Measurements from ENCODE around the gene WFDC9.

The WFDC9 gene

DNA sequence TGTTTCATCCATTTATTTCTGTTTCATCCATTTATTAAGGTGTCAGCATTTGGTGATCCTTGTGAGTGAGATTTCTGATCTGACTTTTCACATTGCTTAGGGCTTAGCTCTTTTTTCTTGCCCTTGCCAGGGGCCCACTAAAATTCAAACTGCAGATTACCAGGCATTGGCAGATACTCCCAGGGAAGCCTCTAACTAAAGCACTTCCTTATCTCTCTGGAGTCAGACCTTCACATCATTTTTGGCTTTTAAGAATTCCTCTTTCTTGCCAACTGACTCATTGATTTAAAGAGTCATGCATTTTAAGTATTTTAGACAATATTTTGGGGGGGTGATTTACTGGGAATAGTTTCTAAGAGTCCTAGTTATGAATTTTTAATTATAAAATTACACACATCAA is 49.4 kb downstream of the WFDC9 start:
- TF ChIP-seq, protein P1, sequence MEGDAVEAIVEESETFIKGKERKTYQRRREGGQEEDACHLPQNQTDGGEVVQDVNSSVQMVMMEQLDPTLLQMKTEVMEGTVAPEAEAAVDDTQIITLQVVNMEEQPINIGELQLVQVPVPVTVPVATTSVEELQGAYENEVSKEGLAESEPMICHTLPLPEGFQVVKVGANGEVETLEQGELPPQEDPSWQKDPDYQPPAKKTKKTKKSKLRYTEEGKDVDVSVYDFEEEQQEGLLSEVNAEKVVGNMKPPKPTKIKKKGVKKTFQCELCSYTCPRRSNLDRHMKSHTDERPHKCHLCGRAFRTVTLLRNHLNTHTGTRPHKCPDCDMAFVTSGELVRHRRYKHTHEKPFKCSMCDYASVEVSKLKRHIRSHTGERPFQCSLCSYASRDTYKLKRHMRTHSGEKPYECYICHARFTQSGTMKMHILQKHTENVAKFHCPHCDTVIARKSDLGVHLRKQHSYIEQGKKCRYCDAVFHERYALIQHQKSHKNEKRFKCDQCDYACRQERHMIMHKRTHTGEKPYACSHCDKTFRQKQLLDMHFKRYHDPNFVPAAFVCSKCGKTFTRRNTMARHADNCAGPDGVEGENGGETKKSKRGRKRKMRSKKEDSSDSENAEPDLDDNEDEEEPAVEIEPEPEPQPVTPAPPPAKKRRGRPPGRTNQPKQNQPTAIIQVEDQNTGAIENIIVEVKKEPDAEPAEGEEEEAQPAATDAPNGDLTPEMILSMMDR (IDR thresholded peaks at IDR 0.05) = no peak

- TF ChIP-seq, protein P1 (IDR thresholded peaks at IDR 0.05) = no peak
These were observed 51.9 kb downstream of the WFDC9 start, which contains the start of gene WFDC8 for GRCh38 chr20:45579184-45579583. Gene WFDC8, minus strand, starts transcription at chr20:45579284. Its CDS starts 37 bp downstream, at chr20:45579247.

GRCh38 chr20:45578231-45578630 is 52.9 kb downstream of the WFDC9 start:
- TF ChIP-seq, protein P1 (IDR thresholded peaks at IDR 0.05) = no peak

DNA sequence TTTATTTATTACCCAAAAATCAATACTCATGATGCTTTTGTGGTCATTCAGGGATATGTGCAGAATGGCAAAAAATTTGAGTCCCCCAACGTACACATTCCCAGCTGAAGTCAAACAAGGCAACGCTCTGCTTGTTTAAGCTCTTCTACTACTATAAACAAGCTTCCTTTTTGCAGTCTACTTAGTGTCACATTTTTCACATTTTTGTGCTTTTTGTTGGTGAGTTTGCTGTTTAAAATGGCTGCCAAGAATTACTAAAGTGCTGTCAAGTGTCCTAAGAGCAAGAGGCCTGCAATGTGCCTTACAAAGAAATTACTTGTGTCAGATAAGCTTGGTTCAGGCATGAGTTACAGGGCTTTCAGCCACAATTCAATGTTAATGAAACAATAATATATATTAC is 54.1 kb downstream of the WFDC9 start:
- TF ChIP-seq, protein P1 (IDR thresholded peaks at IDR 0.05) = no peak

DNA sequence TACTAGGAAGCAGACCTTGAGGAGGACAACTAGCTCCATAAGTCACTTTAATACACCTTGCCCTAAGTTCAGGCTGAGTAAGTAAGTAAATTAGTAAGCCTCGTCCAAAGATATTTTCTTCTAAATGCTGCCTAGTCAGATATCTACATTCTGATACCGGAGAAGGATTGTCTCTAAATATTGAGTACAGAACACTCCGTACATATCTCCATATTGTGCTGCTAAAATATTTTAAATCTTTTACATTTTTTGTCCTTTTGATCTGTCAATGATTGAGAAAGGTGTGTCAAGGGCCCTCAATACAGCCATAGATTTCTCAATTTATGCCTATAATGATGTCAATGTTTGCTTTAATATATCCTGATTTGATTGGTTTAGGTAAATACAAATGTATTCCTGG is 55.2 kb downstream of the WFDC9 start:
- TF ChIP-seq, protein P1 (IDR thresholded peaks at IDR 0.05) = no peak

DNA sequence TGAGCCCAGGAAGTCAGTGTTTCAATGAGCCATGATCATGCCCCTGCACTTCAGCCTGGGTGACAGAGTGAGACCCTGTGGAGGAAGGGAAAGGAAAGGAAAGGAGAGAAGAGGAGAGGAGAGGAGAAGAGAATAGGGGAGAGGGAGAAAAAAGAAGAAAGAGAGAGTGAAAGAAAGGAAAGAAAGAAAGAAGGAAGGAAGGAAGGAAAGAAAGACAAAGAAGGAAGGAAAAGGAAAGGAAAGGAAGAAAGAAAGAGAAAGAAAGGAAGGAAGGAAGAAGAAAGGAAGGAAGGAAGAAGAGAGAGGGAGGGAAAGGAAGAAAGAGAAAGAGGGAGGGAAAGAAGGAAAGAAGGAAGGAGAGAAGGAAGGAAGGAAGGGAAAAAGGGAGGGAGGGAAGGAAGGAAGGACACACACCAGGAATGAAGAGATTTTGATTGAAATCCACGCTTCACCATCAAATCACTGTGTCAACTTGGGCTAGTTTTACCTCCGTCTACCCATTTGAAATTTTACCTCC is 66.3 kb downstream of the WFDC9 start:
- TF ChIP-seq, protein P1 (IDR thresholded peaks at IDR 0.05) = no peak

Measured in LNCAP (cell line).